H1 (cell line): ENCODE measurements around the gene CDR2L. TPM values are rescaled to one million over a fixed set of nuclear protein-coding genes. Genes with fewer than 3 reads are reported as not detected.

Experiments used
- CTCF ChIA-PET: fragments of 300-600 bp; sonication (Branson Sonifier 250); formaldehyde crosslinking; loops from one replicate; lab custom pipeline; 2021; ENCODE audit not compliant: partially characterized antibody; lab: Charles Lee
- POLR2A ChIA-PET: fragments of 300-600 bp; sonication (Branson Sonifier 250); formaldehyde crosslinking; loops from one replicate; lab custom pipeline; 2021; ENCODE audit warnings: inconsistent platforms; ENCODE audit not compliant: partially characterized antibody; lab: Charles Lee
- DNase-seq, 2 experiments: peaks; one replicate each; pipeline versions ENCODE4 v3.0.0 to v3.0.0-alpha.2; 2010 to 2022; ENCODE audit warnings: low spot score in 2 of 2, low read depth in 1 of 2, mixed read lengths in 1 of 2
- FAIRE-seq: peaks from 2 replicates; lab custom pipeline; 2011; peaks lifted over from hg19 to GRCh38; lab: Jason Lieb, UNC
- H2AFZ ChIP-seq: 2 replicates; pipeline ENCODE4 v1.8.1; 2012; ENCODE audit warnings: low read length, inconsistent platforms
- H2AK5ac ChIP-seq: 2 replicates; pipeline ENCODE4 v1.6.1; 2013; ENCODE audit warnings: low read depth, low read length
- H2BK120ac ChIP-seq: replicated peaks from 2 replicates; pipeline ENCODE3; 2013; ENCODE audit warnings: low read depth, low read length, inconsistent platforms
- H2BK12ac ChIP-seq: 2 replicates; pipeline ENCODE4 v1.6.1; 2013; ENCODE audit warnings: low read depth, low read length
- H2BK15ac ChIP-seq: 2 replicates; pipeline ENCODE4 v1.6.1; 2013; ENCODE audit warnings: low read length
- H2BK20ac ChIP-seq: 2 replicates; pipeline ENCODE4 v1.6.1; 2013; ENCODE audit warnings: low read length
- H2BK5ac ChIP-seq: 2 replicates; pipeline ENCODE4 v1.6.1; 2013; ENCODE audit warnings: low read depth, low read length
- H3K14ac ChIP-seq: 2 replicates; pipeline ENCODE4 v1.6.1; 2013; ENCODE audit warnings: inconsistent platforms; ENCODE audit not compliant: insufficient read length
- H3K18ac ChIP-seq: 2 replicates; pipeline ENCODE4 v1.6.1; 2013; ENCODE audit warnings: low read length; ENCODE audit errors: extremely low read depth
- H3K23ac ChIP-seq: 2 replicates; pipeline ENCODE4 v1.6.1; 2013; ENCODE audit warnings: inconsistent platforms; ENCODE audit not compliant: insufficient read length
- H3K23me2 ChIP-seq: 2 replicates; pipeline ENCODE4 v1.6.1; 2013; ENCODE audit warnings: low read depth, low read length
- H3K27ac ChIP-seq: 2 replicates; pipeline ENCODE4 v1.6.1; 2011; ENCODE audit warnings: low read depth, low read length, inconsistent platforms
- H3K27me3 ChIP-seq, 4 experiments: replicated peaks in 1 of 4; 1 replicate in 1 of 4; 2 replicates in 3 of 4; pipeline versions ENCODE4 v1.6.1 to v1.8.1; 2011 to 2013; ENCODE audit warnings: low read length in 3 of 4, mild to moderate bottlenecking in 3 of 4, inconsistent platforms in 2 of 4, mixed read lengths in 2 of 4, moderate library complexity in 1 of 4; ENCODE audit not compliant: control insufficient read depth in 3 of 4, insufficient read depth in 3 of 4; ENCODE audit errors: extremely low read depth in 1 of 4
- H3K36me3 ChIP-seq, 4 experiments: 2 replicates each; pipeline versions ENCODE4 v1.6.1 to v1.8.1; 2011 to 2013; ENCODE audit warnings: mild to moderate bottlenecking in 4 of 4, low read length in 3 of 4, moderate library complexity in 2 of 4, control low read depth in 1 of 4, inconsistent platforms in 1 of 4; ENCODE audit not compliant: insufficient read depth in 4 of 4, control insufficient read depth in 2 of 4
- H3K4ac ChIP-seq: replicated peaks from 2 replicates; pipeline ENCODE3; 2013; ENCODE audit warnings: low read length, low read depth, mixed read lengths, inconsistent platforms; ENCODE audit not compliant: insufficient read length
- H3K4me1 ChIP-seq, 4 experiments: replicated peaks in 1 of 4; 1 replicate in 1 of 4; 2 replicates in 3 of 4; pipeline versions ENCODE4 v1.6.1 to v1.8.1; 2011 to 2013; ENCODE audit warnings: low read length in 3 of 4, inconsistent platforms in 2 of 4, mixed read lengths in 1 of 4; ENCODE audit not compliant: insufficient read depth in 4 of 4, control insufficient read depth in 3 of 4
- H3K4me2 ChIP-seq, 2 experiments: 2 replicates each; pipeline versions ENCODE4 v1.6.1 to v1.8.1; 2011 to 2013; ENCODE audit warnings: low read depth in 2 of 2, low read length in 2 of 2, control low read depth in 1 of 2, inconsistent platforms in 1 of 2, mild to moderate bottlenecking in 1 of 2; ENCODE audit not compliant: insufficient read depth in 1 of 2
- H3K4me3 ChIP-seq, 4 experiments: fragments of 200-600, 300-600 bp in 1 of 4; sonication (generic), shearing (Covaris generic), sonication (Bioruptor Twin) in 1 of 4; 2 replicates each; pipeline versions ENCODE4 v1.5.1 to v1.8.1; 2011 to 2016; ENCODE audit warnings: low read length in 4 of 4, low read depth in 3 of 4, control low read depth in 2 of 4, inconsistent platforms in 2 of 4, mild to moderate bottlenecking in 2 of 4, mixed read lengths in 1 of 4, moderate library complexity in 1 of 4; ENCODE audit not compliant: insufficient read depth in 2 of 4; ENCODE audit errors: extremely low read depth in 1 of 4
- H3K56ac ChIP-seq: replicated peaks from 2 replicates; pipeline ENCODE3; 2013; ENCODE audit warnings: low read depth, mild to moderate bottlenecking, mixed read lengths, low read length, inconsistent platforms; ENCODE audit not compliant: insufficient read length
- H3K79me1 ChIP-seq: 2 replicates; pipeline ENCODE4 v1.6.1; 2013; ENCODE audit warnings: low read depth, low read length, control low read depth
- H3K79me2 ChIP-seq, 2 experiments: 2 replicates each; pipeline versions ENCODE4 v1.6.1 to v1.8.1; 2012 to 2013; ENCODE audit warnings: low read length in 2 of 2, mild to moderate bottlenecking in 2 of 2, inconsistent platforms in 1 of 2; ENCODE audit not compliant: insufficient read depth in 2 of 2, control insufficient read depth in 1 of 2
- H3K9ac ChIP-seq, 4 experiments: replicated peaks in 1 of 4; 1 replicate in 1 of 4; 2 replicates in 3 of 4; pipeline versions ENCODE4 v1.6.1 to v1.8.1; 2011 to 2013; ENCODE audit warnings: low read depth in 3 of 4, low read length in 3 of 4, control low read depth in 2 of 4, mild to moderate bottlenecking in 2 of 4, moderate library complexity in 2 of 4, inconsistent platforms in 1 of 4; ENCODE audit errors: extremely low read depth in 1 of 4
- H3K9me3 ChIP-seq, 2 experiments: 2 replicates each; pipeline versions ENCODE4 v1.6.1 to v1.8.1; 2012 to 2013; ENCODE audit warnings: mild to moderate bottlenecking in 2 of 2, moderate library complexity in 2 of 2, control low read depth in 1 of 2, inconsistent platforms in 1 of 2, low read depth in 1 of 2, low read length in 1 of 2, mixed read lengths in 1 of 2; ENCODE audit not compliant: insufficient read depth in 2 of 2
- H4K20me1 ChIP-seq, 2 experiments: replicated peaks in 1 of 2; 2 replicates each; pipeline versions ENCODE3 to v1.8.1; 2011 to 2013; ENCODE audit warnings: inconsistent platforms in 2 of 2, low read length in 2 of 2, mild to moderate bottlenecking in 1 of 2; ENCODE audit not compliant: insufficient read depth in 2 of 2, control insufficient read depth in 1 of 2
- H4K5ac ChIP-seq: 2 replicates; pipeline ENCODE4 v1.6.1; 2013; ENCODE audit warnings: low read length, low read depth, mixed read lengths, inconsistent platforms; ENCODE audit not compliant: insufficient read length
- H4K8ac ChIP-seq: 2 replicates; pipeline ENCODE4 v1.8.0; 2013; ENCODE audit warnings: mild to moderate bottlenecking, moderate library complexity, low read length, inconsistent platforms; ENCODE audit not compliant: insufficient read depth; ENCODE audit errors: extremely low read depth
- H4K91ac ChIP-seq: replicated peaks from 2 replicates; pipeline ENCODE3; 2013; ENCODE audit warnings: low read length, mixed read lengths, inconsistent platforms; ENCODE audit not compliant: insufficient read length
- ATF2 ChIP-seq: IDR thresholded peaks from 2 replicates; pipeline ENCODE4 v1.6.1; 2012; ENCODE audit warnings: low read length, inconsistent platforms
- BACH1 ChIP-seq: IDR thresholded peaks from 2 replicates; pipeline ENCODE4 v1.6.1; 2012; ENCODE audit warnings: low read length, improper control_type of control experiment
- CEBPB ChIP-seq: IDR thresholded peaks from 2 replicates; pipeline ENCODE4 v1.6.1; 2012; ENCODE audit warnings: low read depth, low read length
- KDM1A ChIP-seq: fragments of 200-600, 300-600 bp; sonication (generic); IDR thresholded peaks from 2 replicates; pipeline ENCODE4 v1.7.1; 2016; ENCODE audit warnings: mild to moderate bottlenecking, low read length, borderline replicate concordance
- POLR2AphosphoS5 ChIP-seq: IDR thresholded peaks from 2 replicates; pipeline ENCODE4 v1.6.1; 2011; ENCODE audit warnings: low read depth, low read length
- RNF2 ChIP-seq: fragments of 200-900, 300-1000 bp; sonication (generic); IDR thresholded peaks from 2 replicates; pipeline ENCODE4 v1.7.1; 2016; ENCODE audit warnings: borderline replicate concordance, low read depth, mild to moderate bottlenecking, antibody characterized with exemption, low read length; ENCODE audit not compliant: poor library complexity, severe bottlenecking; ENCODE audit errors: missing control alignments
- SP4 ChIP-seq: IDR thresholded peaks from 2 replicates; pipeline ENCODE4 v1.6.1; 2012; ENCODE audit warnings: low read length, inconsistent platforms
- TAF1 ChIP-seq: IDR thresholded peaks from 2 replicates; pipeline ENCODE4 v1.6.1; 2011; ENCODE audit warnings: mild to moderate bottlenecking, low read depth, low read length
- TEAD4 ChIP-seq: IDR thresholded peaks from 2 replicates; pipeline ENCODE4 v1.6.1; 2012; ENCODE audit warnings: low read depth, low read length, inconsistent platforms, mixed read lengths
- USF2 ChIP-seq: IDR thresholded peaks from 2 replicates; pipeline ENCODE4 v1.6.1; 2011; ENCODE audit warnings: low read length, improper control_type of control experiment
- ZNF274 ChIP-seq: IDR thresholded peaks from 2 replicates; pipeline ENCODE4 v1.7.0; 2012; ENCODE audit warnings: low read length, borderline replicate concordance; ENCODE audit errors: extremely low read depth
- WGBS, 2 experiments: shearing (Covaris generic) in 1 of 2; methylation state at CpG; one replicate each; pipeline versions ENCODE4 v1.1.6 to v1.1.7; 2013 to 2015; ENCODE audit warnings: low lambda C conversion rate in 2 of 2, mixed read lengths in 2 of 2, inconsistent platforms in 1 of 2, low coverage in 1 of 2, missing lambda C conversion rate in 1 of 2; ENCODE audit not compliant: insufficient replicate concordance in 2 of 2, insufficient coverage in 1 of 2, insufficient read length in 1 of 2; ENCODE audit errors: extremely low coverage in 1 of 2, missing lambda C conversion rate in 1 of 2; 5-methylcytosine and 5-hydroxymethylcytosine counted together
- polyA plus RNA-seq, 7 experiments: library from polyadenylated mRNA; depleted of rRNA in 3 of 7; stranded (reverse) in 5 of 7; unstranded in 2 of 7; fragments of >200 nt in 5 of 7; fragments of 200-250 nt in 2 of 7; gene quantifications; 1 replicate in 5 of 7; 2 replicates in 1 of 7; 4 replicates in 1 of 7; pipeline versions ENCODE4 v1.2.1 to v1.2.3, GENCODE V29; 2011 to 2013; ENCODE audit warnings: missing spikeins in 2 of 7, mixed read lengths in 2 of 7
- total RNA-seq: library from RNA; stranded (reverse); fragmentation: NEBNext Ultra II Directional; extraction: Animal tissue kit (Norgen Biotek cat#: 25700); gene quantifications from 2 replicates; pipeline ENCODE4 v1.2.1, GENCODE V29; 2021

Gene CDR2L
- total and polyA plus RNA-seq, 2 of the 8 experiments (the other 6 are each of a cell fraction or from before 2014, with no cell fraction given), result 20.4 to 38.1 TPM

- no peak overlapping the region for H4K91ac ChIP-seq
- no peak overlapping the region for H3K56ac ChIP-seq
- H3K4me2 ChIP-seq, result no peak overlapping the region
- H3K4ac ChIP-seq, result no peak overlapping the region
- no peaks in the 10 kb centered on the region; the same call in 1 of the 2 replicates for H3K79me1 ChIP-seq
- no peak overlapping the region for H2BK12ac ChIP-seq
- peaks cover 4 to 7% (median 5%) of the 10 kb centered on the region in 4 experiments for H3K4me1 ChIP-seq
- H3K27ac ChIP-seq, result no peak overlapping the region
- H3K23ac ChIP-seq, result no peak overlapping the region
- H3K79me2 ChIP-seq, result no peaks in the 10 kb centered on the region
- H4K5ac ChIP-seq, result no peak overlapping the region
- H4K20me1 ChIP-seq, result no peaks in the 10 kb centered on the region
- H3K18ac ChIP-seq, result no peak overlapping the region
- no peak overlapping the region for H2AK5ac ChIP-seq
- H3K9ac ChIP-seq, result no peak overlapping the region
- no peak overlapping the region for H2BK20ac ChIP-seq
- no peaks in the 10 kb centered on the region for H3K36me3 ChIP-seq
- H4K8ac ChIP-seq, result no peak overlapping the region
- FAIRE-seq (no peak), DNase-seq (no peak)
- no peak overlapping the region for H2BK5ac ChIP-seq
- WGBS, 2 experiments, result 90% methylated on average over 3 of the region's 3 CpGs; no CpG with 5 or more reads in 1 of the 2 experiments
- H3K14ac ChIP-seq, result no peak overlapping the region
- CTCF ChIA-PET, result interaction anchor here (0.9 to 5.8 kb wide), 5 partner anchors 10 to 282 kb away, joined by 3 to 30 read pairs (median 3); partner anchors contain the start of gene CDR2L
- peaks cover 8% of the 10 kb centered on the region; the same call in 1 of the 2 replicates for H3K23me2 ChIP-seq
- no peak overlapping the region for H3K4me3 ChIP-seq
- H3K27me3 ChIP-seq, result peaks cover 6 to 22% (median 19%) of the 10 kb centered on the region in 4 experiments
- H2AFZ ChIP-seq, result no peak overlapping the region
- H2BK15ac ChIP-seq, result no peak overlapping the region
- POLR2A ChIA-PET, result interaction anchor here (1.5 kb wide), 1 partner anchor 9 kb away, joined by 3 read pairs; the partner anchor contains the start of gene CDR2L
- H2BK120ac ChIP-seq, result no peak overlapping the region
- no peaks in the 10 kb centered on the region for H3K9me3 ChIP-seq
- TF ChIP-seq POLR2AphosphoS5 (no peak), SP4 (no peak), BACH1 (no peak), CEBPB (no peak), ZNF274 (no peak), USF2 (no peak), ATF2 (no peak), RNF2 (no peak), TAF1 (no peak), TEAD4 (no peak), KDM1A (no peak)
Measured at GRCh38 chr17:74978240-74978639, 9.2 kb upstream of the CDR2L start.
